HG03460 (cell line): Measurements from ENCODE around the gene RASA3.

ENCODE experiments used
- ATAC-seq: cut with Tn5 transposase; IDR thresholded peaks from one replicate; pipeline ENCODE4 v1.9.1; 2021; ENCODE audit not compliant: unreplicated experiment

Gene RASA3

DNA sequence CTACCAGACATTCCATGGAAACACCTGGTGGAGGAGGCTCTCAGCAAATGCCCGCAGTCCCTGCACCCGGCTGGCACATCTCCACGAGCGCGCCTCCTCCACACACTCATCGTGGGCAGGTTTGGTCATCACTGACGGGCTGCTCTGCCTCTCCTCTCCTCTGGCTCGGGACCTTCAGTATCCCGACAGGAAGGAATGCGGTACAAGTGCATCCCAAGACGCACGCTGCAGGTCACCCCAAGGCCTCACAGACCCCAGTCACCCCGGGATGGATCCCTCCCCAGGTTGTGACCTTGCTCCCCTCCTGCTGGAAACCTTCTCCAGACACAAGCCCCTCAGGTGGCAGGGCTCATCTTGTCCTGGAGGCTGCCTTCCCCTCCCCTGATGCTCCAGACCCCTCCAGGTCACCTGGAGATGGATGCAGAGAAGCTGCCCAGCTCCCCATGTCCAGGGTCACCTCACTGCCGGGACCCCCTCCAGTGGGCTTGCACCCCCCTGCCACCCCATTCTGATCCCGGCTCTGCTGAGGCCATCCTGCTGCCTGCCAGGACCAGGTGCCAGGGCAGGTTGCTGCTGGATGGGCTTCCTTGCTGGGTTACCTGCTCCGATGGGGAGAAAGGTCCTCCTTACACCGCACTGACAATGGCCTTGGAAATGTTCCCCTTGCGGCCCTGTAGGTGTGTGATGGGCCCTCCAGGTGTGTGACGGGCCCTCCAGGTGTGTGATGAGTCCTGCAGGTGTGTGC lies 188.4 kb downstream of the RASA3 start:
- ATAC-seq = no peak

DNA sequence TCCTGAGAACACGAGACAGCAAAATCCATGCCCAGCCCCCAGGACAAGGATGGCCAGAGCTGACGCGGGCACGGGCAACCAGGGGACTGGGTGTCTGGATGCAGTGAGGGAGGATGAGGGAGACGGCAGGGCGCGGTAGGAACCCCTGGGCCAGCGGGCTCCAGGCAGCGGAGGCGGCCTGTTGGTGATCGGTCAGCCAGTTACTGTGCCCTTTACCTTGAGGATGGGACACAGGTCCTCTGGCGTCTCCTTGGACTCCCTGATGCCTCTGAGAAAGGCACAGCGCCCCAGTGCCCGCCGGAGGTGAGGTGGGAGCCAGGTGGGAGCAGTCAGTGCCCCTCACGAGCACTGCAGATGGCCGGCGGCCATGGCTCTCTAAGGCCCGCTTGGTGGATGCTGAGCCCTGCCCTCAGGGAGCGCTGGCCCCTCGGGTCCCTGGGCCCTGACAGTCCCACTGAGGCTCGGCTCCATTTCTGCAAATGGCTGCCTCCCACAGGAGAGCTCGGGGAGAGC lies 189.8 kb downstream of the RASA3 start:
- no peak for ATAC-seq

DNA sequence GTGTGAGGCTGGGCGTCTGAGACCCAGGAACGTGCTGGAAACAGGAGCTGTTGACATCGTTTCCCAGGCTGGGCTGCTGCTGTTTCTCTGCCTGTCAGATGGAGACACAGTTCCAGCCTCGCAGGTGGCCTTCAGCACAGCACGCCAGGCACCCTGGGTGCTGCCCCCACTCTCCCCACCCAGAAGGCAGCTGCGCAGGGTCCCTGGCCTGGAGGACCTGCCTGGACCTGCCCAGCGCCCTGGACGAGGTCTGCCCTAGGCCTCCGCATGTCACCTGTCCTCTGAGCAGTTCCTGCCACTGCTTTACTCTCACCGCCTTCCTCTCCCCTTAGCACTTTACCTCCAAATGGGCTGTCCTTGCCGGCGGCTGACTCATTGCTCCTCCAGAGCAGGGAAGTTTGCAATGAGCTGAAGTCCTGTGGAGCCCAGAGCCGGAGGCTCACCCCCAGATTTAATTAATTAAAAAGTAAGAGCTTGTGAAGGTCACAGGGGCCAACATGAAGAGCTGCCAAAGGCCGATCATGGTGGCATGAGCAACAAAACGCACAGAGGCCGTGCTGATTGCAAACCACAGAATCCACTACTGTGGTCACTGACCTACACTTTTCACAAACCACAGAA lies 190.7 kb downstream of the RASA3 start:
- no peak for ATAC-seq

DNA sequence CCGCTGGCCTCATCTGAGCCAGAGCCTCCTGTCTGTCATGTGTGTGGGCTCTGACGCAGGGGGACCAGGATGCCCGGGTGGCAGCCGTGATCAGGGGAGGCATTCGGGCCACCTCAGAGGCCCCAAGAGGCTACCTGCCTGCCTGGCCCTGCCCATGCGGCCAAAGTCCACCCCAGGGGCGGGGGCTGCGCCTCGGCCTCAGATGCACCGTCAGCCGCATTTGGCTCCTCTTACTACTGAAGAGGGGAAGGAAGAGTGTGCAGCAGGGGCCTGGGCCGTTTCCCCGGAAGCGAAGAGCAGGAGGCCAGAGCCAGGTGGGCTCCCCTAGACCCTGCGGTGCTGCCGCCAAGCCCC lies 192.5 kb downstream of the RASA3 start:
- ATAC-seq = no peak

DNA sequence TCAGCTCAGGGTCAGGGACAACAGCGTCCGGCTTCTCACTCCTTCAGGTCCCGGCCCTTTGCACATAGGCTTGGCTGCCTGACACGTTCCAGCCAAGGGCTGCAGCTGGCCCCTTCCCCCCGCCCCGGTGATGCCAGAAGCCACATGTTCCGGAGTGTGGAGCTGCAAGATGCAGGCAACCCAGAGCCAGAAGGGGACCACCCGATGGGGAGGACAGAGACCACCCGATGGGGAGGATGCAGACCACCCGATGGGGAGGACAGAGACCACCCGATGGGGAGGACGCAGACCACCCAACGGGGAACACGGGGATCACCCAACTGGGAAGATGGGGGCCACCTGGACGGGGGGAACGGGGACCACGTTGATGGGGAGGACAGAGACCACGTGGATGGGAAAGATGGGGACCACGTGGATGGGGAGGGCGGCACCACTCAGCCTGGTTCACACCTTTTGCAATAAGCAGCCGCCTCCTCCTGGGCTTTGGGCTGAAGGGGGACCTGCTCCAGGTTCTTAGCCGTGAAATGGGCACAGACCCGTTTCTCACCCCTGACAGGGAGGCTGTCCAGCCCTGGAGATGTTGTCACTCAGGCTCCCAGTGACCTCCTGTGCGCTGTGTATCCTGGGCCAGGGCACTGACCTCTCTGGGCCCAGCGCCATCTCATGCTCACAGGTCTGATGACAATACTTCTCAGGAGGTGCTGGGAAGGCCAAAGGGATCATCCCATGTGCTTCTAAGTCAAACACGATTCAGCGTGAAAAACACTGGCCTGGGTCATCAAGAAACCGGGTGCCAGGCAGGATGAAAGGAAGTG lies 193.1 kb downstream of the RASA3 start:
- ATAC-seq = no peak

DNA sequence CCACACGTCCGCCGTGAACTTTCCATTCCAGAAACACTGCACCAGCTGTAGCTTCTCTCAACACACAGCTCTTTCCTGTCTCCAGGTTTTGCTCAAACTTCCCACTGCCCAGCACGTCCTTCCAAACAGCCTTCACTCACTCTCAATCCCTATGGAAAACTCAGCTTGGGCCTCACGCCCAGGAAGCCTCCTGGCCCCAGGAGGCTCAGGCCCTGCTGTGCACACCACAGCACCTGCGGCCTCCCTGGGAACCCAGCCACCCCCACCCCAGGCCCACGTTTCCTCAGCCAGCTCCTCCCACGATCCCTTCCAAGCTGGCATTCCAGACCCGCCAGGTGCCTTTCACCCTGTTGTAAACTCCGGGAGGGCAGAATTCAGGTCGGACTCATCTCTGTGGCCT lies 193.7 kb downstream of the RASA3 start:
- ATAC-seq = no peak

DNA sequence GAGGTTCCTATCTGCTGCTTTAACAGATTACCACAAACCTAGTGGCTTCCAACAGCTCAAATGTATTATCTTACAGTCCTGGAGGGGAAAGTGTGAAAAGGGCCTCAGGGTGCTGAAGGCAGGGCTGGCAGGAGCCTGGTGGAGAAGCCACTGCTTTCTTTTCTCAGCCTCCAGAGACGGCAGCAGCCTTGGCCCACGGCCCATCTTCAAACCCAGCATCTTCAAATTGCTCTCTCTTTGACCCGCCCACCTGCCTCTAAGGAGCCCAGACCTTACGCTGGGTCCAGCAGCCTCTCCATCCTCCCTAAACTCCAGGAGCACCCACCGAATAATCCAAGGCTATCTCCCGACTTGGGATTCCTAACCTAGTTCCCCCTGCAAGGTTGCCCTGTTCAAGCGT lies 194.2 kb downstream of the RASA3 start:
- ATAC-seq = no peak

DNA sequence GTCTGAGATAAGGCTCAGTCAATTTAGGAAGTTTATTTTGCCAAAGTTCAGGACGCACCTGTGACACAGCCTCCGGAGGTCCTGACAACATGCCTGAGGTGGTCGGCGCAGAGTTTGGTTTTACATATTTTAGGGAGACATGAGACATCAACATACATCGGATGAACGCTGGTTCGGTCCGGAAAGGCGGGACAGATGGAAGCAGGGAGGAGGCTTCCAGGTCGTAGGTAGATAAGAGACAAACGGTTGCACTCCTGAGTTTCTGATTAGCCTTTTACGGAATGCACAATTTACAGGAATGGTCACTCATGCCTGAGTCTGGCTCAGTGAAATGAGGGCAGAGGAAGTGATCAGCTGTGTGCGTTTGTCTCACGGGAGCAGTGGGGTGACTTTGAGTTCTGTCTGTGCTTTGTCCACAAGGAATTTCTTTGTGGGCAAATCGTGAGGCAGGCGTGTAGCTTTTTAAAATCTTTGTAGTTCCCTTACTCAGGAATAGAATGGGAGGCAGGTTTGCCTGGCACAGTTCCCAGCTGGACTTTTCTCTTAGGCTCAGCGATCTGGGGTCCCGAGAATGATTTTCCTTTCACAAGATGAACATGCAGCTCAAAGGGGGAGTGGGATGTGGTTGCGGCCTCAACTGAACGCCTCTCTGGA lies 194.8 kb downstream of the RASA3 start:
- ATAC-seq = no peak

DNA sequence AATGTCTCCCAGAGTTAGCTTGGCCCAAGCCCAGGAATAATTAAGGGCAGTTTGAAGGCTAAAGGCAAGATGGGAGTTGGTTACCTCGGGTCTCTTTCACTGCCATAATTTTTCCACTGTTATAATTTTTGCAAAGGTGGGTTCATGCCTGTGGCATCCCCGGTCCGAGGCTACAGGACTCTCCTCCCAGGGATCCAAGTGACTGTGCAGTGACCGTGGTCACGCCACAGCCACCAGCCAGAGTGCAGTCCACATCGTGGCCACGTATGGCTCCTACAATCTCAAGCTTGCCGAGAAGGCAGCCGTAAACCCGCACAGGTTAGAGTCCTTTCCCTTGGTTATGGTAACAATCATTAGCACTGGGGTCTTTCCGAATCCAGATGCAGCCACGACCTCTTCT lies 195.3 kb downstream of the RASA3 start:
- ATAC-seq = no peak

DNA sequence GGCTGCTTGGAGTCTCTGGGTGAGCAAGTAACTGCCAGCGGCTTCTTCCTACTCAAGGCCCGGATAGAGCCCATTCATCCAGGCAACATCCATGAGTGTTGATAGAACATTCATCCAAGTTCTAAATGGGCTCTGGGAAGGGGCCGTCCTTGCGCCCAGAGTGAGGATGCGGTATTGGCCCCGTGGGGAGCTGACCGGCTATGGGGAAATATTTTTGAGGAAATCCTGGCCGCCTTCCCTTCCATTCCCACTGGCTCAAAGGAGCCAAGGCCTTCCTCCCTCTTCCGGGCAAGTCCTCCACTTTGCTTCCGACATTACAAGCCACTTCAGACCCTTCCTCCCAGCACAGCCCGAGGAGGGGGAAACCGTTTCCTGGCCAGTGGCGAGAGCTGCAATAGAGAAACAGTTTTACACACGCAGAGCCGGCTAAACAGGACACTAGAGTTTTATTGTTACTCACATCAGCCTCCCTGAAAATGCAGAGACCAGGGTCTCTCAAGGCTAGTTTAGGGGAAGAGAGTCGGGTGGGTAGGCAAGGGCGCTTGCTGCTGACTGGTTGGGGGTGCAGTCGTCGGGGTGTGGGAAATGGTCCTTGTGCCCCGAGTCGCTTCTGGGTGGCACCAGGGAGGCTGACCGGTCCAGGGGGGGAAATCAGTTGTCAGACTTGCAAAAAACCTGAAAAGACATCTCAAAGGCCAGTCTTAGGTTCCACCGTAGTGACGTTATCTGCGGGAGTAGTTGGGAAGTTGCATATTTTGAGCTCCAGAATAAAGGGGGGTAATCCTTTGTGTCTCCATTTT lies 196.1 kb downstream of the RASA3 start:
- no peak for ATAC-seq

DNA sequence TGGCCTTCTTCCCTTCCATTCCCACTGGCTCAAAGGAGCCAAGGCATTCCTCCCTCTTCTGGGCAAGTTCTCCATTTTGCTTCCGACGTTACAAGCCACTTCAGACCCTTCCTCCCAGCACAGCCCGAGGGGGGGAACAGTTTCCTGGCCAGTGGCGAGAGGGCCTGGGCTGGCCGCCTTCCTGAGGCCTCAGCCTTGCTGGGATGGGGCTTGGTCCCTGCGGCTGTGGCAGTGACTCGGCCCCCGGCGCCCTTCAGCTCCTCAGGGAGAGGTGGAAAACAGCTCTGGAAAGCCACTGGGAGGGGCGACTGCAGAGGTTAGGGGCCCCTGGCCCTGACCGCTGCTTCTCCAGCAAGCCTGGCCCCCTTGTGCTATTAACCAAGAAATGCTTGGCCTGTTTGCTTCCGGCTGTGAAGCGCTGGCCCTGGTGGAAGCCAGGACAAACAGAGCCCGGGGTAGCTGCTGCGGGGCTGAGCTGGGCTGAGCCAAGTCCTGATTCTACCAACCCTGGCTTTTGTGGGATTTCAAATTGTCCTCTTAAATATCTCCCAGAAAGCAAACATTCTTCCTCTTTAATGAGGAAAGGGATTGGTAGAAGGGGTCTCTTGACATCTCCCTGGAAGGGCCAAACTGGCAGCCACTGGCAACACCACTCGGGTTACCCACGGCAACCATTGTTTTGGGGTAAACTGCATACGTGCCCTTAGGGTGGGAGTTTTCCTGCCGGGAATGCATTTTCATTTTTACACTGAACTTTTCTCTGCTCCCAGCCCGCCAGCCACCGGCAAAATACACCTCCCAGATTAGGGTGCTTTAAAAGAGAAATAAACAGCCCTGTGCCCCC lies 197.2 kb downstream of the RASA3 start:
- ATAC-seq = no peak

DNA sequence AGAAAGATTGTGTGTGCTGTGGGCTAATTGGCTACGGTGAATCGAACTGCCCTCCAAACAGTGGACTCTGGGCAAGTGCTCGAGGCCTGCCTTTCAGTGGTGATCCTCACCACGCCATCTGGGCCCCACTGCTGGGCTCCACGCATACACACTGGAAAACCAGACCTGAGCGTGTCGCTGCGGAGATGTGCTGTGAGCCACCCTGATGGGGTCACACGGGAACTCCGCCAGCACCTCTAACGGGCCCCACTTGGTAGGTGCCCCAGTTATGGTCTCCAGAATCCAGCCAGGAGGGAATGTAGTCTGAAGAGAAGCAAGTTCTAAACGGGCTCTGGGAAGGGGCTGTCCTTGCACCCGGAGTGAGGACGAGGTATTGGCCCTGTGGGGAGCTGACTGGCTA lies 197.8 kb downstream of the RASA3 start:
- ATAC-seq = no peak

DNA sequence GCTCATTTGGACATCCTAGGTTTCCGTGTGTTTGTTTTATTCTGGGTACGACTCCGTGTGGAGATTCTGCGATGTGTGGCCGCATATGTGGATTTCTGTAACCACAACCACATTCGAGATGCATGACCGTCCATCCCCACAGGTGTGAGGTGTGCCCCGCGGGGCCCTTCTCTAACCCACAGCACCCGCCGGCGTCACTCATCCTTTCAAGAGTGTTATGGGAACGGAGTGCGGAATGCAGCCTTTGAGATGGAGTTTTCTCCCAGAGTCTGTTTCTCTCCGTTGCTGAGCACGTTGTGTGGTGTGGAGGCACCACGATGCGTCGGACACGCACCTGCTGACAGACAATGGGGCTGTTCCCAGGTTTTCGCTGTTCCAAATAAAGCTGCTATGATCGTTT lies 198.5 kb downstream of the RASA3 start:
- ATAC-seq = no peak

DNA sequence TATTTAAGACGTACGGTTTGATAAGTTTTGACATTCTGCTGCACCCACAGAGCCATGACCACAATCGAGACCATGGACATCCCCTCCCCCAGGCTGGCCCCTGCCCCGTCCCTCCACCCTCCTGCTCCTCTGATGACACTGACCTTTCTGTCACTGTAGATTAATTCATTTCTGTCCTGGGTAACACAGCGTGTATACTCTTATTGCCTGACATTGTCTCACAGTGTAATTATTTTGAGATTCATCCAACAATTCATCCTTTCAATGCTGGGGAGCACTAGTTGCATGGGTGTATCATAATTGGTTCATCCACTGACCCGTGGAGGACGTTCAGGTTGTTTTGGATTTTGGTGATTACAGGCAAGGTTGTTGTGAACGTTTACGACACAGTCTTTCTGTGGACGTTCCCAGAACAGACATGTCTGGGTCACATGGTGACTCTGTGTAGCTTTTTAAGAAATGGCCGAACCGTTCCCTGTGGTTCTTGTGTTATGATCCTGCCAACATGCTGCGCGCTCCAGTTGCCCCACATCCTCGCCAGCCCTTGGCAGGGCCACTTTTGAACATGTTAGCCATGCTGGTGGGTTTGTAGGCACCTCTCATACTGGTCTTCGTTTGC lies 200.5 kb downstream of the RASA3 start:
- ATAC-seq = no peak

DNA sequence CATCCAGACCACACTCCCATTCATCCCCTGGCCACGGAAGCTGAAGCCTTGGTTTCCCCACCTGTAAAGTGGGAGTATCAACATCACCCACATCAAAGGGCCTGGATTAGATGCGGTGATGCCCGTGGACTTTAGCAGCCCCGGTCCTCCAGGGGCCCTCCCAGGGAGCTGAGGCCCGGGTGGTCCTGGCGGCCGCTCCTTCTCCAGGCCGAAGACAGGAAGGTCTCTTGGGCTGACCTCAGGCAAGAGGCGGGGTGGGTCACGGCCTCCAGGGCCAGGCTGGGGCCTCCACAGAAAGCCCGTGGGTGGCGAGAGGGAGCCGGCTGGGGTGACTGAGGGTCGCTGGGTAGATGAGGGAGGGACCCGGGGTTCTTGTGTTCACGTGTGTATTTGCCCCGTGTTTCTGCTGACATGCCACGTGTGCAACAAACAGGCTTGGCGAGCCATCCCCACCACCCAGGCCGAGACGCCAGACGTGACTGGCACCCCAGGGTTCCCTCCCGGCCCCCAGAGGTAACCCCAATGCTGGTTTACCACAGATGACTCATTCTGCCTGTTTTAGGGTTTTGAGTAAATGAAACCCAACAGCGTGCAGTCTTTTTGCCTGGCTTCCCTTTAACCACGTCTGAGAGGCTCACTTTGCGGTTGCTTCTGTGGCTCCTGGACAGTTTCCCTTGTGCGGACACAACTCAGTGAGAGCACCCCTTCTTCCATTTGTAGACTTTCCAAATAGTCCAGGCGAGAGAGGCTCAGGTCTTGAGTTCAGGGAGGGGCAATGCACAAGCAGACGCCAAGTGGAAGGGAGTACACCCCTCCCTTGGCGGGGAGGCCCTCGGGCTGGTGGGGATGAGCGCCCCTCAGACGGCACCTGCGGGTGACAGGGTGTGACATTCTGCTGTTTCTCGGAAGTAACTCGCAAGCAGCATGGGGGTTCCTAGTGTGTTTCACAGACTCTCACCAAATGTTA lies 201.5 kb downstream of the RASA3 start:
- no peak for ATAC-seq

DNA sequence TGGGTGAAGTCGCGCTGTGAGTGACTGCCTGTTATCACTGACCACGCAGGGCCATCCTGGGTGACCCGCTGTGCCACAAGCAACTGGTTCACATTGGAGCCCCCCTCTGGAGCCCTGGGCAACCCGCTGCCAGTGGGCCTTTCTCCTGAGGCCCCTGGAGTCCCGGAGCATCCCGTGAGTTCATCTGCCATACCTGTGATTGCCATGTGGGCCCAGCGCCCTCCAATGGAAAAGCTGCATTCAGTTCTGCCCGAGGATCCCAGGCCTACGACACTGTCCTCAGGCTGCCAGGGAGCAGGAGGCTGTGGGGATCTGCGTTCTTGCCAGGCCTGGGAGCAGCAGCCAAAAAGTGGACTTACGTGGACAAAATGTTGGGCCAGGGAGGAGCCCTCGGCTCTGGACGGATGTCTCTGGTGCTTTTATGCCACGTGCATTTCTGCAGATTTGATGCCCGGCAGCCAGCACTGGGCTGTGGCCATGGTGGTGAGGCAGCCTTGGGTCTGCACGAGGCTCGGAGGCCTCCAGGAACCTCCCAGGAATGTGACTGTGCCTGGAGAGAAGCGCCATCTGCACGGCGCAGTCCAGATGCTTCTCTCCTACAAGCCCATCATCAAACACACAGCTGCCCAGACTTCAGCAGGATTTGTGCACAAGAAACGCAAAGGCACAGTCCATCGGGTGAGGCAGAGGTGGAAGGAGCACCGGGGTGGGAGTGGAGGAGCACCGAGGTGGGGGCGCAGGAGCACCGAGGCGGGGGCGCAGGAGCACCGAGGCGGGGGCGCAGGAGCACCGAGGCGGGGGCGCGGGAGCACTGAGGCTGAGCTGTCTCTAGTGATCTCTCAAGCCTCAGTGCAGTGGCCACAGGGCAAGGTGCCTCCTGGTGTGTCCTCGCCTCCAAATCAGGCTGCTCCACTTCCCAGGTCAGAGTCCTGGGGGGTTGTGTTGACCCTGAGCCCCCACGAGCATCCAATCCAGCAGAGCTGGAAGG lies 202.5 kb downstream of the RASA3 start:
- no peak for ATAC-seq
